ENCODE data around the gene G6PC3.

Gene G6PC3

DNA sequence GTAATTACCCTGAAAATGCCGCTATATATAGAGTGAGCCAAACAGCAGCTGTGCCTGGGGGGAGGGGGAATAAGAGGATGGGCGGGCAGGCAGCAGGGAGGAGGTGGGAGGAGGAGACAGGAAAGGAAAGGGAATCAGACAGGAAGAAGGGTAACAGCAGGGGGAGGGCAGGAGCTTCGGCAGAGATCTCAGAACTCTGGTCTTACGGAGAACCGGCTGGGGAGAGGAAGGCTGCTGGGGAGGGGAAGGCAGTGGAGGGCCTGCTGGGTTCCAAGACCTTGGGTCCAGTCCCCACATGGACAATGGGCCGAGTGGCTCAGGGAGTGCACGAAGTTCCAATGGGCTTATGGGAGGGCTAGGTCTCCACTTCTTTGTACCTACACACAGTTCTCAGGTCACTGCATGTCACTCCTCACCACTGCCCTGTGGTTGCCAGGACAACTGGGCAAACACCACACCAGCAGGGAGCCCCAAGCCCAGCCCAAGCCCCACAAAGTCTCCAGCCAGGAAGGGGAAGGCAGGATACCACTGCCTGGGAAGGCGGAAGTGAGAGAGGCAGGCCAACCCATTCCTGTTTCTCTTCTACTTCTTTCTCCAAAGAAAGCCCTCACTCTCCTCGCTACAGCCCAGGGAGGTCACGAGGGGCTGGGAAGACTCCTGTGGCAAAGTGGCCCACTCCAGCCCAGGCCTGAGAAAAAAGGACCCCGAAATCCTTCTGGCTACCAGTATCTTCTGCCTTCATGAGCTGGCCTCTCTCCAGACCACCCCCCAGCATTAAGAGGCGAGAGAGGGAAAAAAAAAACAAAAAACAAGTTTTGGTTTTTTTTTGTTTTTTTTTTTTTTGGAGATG, 25.3 kb downstream of the G6PC3 start (continued):
- TF ChIP-seq, protein P1, sequence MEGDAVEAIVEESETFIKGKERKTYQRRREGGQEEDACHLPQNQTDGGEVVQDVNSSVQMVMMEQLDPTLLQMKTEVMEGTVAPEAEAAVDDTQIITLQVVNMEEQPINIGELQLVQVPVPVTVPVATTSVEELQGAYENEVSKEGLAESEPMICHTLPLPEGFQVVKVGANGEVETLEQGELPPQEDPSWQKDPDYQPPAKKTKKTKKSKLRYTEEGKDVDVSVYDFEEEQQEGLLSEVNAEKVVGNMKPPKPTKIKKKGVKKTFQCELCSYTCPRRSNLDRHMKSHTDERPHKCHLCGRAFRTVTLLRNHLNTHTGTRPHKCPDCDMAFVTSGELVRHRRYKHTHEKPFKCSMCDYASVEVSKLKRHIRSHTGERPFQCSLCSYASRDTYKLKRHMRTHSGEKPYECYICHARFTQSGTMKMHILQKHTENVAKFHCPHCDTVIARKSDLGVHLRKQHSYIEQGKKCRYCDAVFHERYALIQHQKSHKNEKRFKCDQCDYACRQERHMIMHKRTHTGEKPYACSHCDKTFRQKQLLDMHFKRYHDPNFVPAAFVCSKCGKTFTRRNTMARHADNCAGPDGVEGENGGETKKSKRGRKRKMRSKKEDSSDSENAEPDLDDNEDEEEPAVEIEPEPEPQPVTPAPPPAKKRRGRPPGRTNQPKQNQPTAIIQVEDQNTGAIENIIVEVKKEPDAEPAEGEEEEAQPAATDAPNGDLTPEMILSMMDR (tag by site-specific recombination; IDR thresholded peaks at IDR 0.05) = peak; percentile 84
- TF ChIP-seq ZNF600 (tag by site-specific recombination; IDR thresholded peaks at IDR 0.05) (peak; percentile 94), ZNF184 (tag by site-specific recombination; IDR thresholded peaks at IDR 0.05) (0 out of 2 replicates have a peak, but pooled peaks have one; percentile 11), ZNF596 (tag by site-specific recombination; IDR thresholded peaks at IDR 0.05) (peak; percentile 31; the same call in 1 of the 2 replicates), ZNF221 (tag by site-specific recombination; IDR thresholded peaks at IDR 0.05; ENCODE audit: borderline replicate concordance) (no peak), ZNF292 (tag by site-specific recombination; IDR thresholded peaks at IDR 0.05; ENCODE audit: borderline replicate concordance, low read depth) (no peak), GLIS1 (tag by site-specific recombination; IDR thresholded peaks at IDR 0.05) (peak; percentile 39; the same call in 1 of the 2 replicates), ZNF677 (tag by site-specific recombination; IDR thresholded peaks at IDR 0.05) (no peak), RBAK (tag by site-specific recombination; IDR thresholded peaks at IDR 0.05) (no peak), SP2 (tag by site-specific recombination; IDR thresholded peaks at IDR 0.05) (peak; percentile 84), GLIS2 (tag by site-specific recombination; IDR thresholded peaks at IDR 0.05) (peak; percentile 90), ZEB2 (tag by site-specific recombination; IDR thresholded peaks at IDR 0.05) (peak; percentile 66), ZNF23 (tag by site-specific recombination; IDR thresholded peaks at IDR 0.05; ENCODE audit: borderline replicate concordance) (no peak), SP3 (tag by site-specific recombination; IDR thresholded peaks at IDR 0.05) (peak; percentile 67), FEZF1 (tag by site-specific recombination; IDR thresholded peaks at IDR 0.05) (no peak), ZNF366 (tag by site-specific recombination; conservative IDR thresholded peaks at IDR 0.05) (peak; percentile 68; the same call in 1 of the 2 replicates), ZNF248 (tag by site-specific recombination; IDR thresholded peaks at IDR 0.05) (no peak), EGR2 (tag by site-specific recombination; IDR thresholded peaks at IDR 0.05; ENCODE audit: low read depth) (peak; percentile 85), ZBTB17 (tag by site-specific recombination; IDR thresholded peaks at IDR 0.05) (peak; percentile 96), ZNF521 (tag by site-specific recombination; IDR thresholded peaks at IDR 0.05) (no peak), ZBTB8A (tag by site-specific recombination; IDR thresholded peaks at IDR 0.05) (peak; percentile 42; the same call in 1 of the 2 replicates)
- TF ChIP-seq, protein P2, sequence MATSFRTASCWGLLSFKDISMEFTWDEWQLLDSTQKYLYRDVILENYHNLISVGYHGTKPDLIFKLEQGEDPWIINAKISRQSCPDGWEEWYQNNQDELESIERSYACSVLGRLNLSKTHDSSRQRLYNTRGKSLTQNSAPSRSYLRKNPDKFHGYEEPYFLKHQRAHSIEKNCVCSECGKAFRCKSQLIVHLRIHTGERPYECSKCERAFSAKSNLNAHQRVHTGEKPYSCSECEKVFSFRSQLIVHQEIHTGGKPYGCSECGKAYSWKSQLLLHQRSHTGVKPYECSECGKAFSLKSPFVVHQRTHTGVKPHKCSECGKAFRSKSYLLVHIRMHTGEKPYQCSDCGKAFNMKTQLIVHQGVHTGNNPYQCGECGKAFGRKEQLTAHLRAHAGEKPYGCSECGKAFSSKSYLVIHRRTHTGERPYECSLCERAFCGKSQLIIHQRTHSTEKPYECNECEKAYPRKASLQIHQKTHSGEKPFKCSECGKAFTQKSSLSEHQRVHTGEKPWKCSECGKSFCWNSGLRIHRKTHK (tag by site-specific recombination; IDR thresholded peaks at IDR 0.05) = no peak
- TF ChIP-seq, protein P3, sequence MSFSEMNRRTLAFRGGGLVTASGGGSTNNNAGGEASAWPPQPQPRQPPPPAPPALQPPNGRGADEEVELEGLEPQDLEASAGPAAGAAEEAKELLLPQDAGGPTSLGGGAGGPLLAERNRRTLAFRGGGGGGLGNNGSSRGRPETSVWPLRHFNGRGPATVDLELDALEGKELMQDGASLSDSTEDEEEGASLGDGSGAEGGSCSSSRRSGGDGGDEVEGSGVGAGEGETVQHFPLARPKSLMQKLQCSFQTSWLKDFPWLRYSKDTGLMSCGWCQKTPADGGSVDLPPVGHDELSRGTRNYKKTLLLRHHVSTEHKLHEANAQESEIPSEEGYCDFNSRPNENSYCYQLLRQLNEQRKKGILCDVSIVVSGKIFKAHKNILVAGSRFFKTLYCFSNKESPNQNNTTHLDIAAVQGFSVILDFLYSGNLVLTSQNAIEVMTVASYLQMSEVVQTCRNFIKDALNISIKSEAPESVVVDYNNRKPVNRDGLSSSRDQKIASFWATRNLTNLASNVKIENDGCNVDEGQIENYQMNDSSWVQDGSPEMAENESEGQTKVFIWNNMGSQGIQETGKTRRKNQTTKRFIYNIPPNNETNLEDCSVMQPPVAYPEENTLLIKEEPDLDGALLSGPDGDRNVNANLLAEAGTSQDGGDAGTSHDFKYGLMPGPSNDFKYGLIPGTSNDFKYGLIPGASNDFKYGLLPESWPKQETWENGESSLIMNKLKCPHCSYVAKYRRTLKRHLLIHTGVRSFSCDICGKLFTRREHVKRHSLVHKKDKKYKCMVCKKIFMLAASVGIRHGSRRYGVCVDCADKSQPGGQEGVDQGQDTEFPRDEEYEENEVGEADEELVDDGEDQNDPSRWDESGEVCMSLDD (tag by site-specific recombination; IDR thresholded peaks at IDR 0.05) = 0 out of 2 replicates have a peak, but pooled peaks have one; percentile 46
- TF ChIP-seq, protein P4, sequence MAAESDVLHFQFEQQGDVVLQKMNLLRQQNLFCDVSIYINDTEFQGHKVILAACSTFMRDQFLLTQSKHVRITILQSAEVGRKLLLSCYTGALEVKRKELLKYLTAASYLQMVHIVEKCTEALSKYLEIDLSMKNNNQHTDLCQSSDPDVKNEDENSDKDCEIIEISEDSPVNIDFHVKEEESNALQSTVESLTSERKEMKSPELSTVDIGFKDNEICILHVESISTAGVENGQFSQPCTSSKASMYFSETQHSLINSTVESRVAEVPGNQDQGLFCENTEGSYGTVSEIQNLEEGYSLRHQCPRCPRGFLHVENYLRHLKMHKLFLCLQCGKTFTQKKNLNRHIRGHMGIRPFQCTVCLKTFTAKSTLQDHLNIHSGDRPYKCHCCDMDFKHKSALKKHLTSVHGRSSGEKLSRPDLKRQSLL (tag by site-specific recombination; IDR thresholded peaks at IDR 0.05) = no peak
- TF ChIP-seq, protein P5, sequence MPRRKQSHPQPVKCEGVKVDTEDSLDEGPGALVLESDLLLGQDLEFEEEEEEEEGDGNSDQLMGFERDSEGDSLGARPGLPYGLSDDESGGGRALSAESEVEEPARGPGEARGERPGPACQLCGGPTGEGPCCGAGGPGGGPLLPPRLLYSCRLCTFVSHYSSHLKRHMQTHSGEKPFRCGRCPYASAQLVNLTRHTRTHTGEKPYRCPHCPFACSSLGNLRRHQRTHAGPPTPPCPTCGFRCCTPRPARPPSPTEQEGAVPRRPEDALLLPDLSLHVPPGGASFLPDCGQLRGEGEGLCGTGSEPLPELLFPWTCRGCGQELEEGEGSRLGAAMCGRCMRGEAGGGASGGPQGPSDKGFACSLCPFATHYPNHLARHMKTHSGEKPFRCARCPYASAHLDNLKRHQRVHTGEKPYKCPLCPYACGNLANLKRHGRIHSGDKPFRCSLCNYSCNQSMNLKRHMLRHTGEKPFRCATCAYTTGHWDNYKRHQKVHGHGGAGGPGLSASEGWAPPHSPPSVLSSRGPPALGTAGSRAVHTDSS (tag by site-specific recombination; IDR thresholded peaks at IDR 0.05) = peak; percentile 16; the same call in 1 of the 2 replicates
- TF ChIP-seq, protein P6, sequence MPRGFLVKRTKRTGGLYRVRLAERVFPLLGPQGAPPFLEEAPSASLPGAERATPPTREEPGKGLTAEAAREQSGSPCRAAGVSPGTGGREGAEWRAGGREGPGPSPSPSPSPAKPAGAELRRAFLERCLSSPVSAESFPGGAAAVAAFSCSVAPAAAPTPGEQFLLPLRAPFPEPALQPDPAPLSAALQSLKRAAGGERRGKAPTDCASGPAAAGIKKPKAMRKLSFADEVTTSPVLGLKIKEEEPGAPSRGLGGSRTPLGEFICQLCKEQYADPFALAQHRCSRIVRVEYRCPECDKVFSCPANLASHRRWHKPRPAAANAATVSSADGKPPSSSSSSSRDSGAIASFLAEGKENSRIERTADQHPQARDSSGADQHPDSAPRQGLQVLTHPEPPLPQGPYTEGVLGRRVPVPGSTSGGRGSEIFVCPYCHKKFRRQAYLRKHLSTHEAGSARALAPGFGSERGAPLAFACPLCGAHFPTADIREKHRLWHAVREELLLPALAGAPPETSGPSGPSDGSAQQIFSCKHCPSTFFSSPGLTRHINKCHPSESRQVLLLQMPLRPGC (tag by site-specific recombination; IDR thresholded peaks at IDR 0.05) = peak; percentile 64; the same call in 1 of the 2 replicates
- TF ChIP-seq, protein P7, sequence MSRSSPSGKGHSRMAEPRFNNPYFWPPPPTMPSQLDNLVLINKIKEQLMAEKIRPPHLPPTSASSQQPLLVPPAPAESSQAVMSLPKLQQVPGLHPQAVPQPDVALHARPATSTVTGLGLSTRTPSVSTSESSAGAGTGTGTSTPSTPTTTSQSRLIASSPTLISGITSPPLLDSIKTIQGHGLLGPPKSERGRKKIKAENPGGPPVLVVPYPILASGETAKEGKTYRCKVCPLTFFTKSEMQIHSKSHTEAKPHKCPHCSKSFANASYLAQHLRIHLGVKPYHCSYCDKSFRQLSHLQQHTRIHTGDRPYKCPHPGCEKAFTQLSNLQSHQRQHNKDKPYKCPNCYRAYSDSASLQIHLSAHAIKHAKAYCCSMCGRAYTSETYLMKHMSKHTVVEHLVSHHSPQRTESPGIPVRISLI (tag by site-specific recombination; IDR thresholded peaks at IDR 0.05) = peak; percentile 70; the same call in 1 of the 2 replicates
